Neural cell (in vitro differentiated cells): ENCODE data around the gene SAMD4A. TPM values are rescaled to one million over a fixed set of nuclear protein-coding genes. Genes with fewer than 3 reads are reported as not detected.

Experiments
- H2AFZ ChIP-seq: fragments of 200-600, 300-800 bp; sonication (generic), shearing (Covaris generic); 2 replicates; pipeline ENCODE4 v1.6.0; 2014; ENCODE audit warnings: low read depth, mild to moderate bottlenecking, antibody characterized with exemption, low read length, moderate library complexity
- H3F3A ChIP-seq: fragments of 200-600 bp; shearing (Covaris generic); 2 replicates; pipeline ENCODE4 v1.6.1; 2016; ENCODE audit warnings: mild to moderate bottlenecking, moderate library complexity, mixed read lengths, antibody characterized with exemption, low read length; ENCODE audit not compliant: insufficient read depth, poor library complexity, severe bottlenecking
- H3K27ac ChIP-seq: fragments of 200-600, 300-800 bp; sonication (generic), shearing (Covaris generic); 2 replicates; pipeline ENCODE4 v1.5.1; 2014; ENCODE audit warnings: mild to moderate bottlenecking, low read length, moderate library complexity
- H3K27me3 ChIP-seq: fragments of 300-800, 200-600 bp; sonication (generic), shearing (Covaris generic); 2 replicates; pipeline ENCODE4 v1.6.0; 2014; ENCODE audit warnings: mild to moderate bottlenecking, low read depth, low read length, moderate library complexity; ENCODE audit not compliant: insufficient read depth
- H3K36me3 ChIP-seq: fragments of 300-800, 200-600 bp; sonication (generic), shearing (Covaris generic); 2 replicates; pipeline ENCODE4 v1.5.1; 2014; ENCODE audit warnings: mild to moderate bottlenecking, antibody characterized with exemption, low read length, moderate library complexity; ENCODE audit not compliant: insufficient read depth
- H3K4me2 ChIP-seq: fragments of 300-800, 200-600 bp; sonication (generic), shearing (Covaris generic); 2 replicates; pipeline ENCODE4 v1.6.0; 2014; ENCODE audit warnings: mild to moderate bottlenecking, low read length
- H3K4me3 ChIP-seq: fragments of 300-800, 200-600 bp; sonication (generic), shearing (Covaris generic); 2 replicates; pipeline ENCODE4 v1.5.1; 2014; ENCODE audit warnings: mild to moderate bottlenecking, low read length, moderate library complexity
- H3K79me2 ChIP-seq: fragments of 200-600 bp; shearing (Covaris generic); replicated peaks from 2 replicates; pipeline ENCODE4 v1.6.0; 2014; ENCODE audit warnings: mild to moderate bottlenecking, low read length, moderate library complexity; ENCODE audit not compliant: insufficient read depth
- H3K9ac ChIP-seq: fragments of 300-800, 200-600 bp; sonication (generic), shearing (Covaris generic); 2 replicates; pipeline ENCODE4 v1.6.1; 2016; ENCODE audit warnings: mild to moderate bottlenecking, low read length, mixed read lengths
- H3K9me2 ChIP-seq: fragments of 200-600 bp; shearing (Covaris generic); 2 replicates; pipeline ENCODE4 v1.6.1; 2016; ENCODE audit warnings: mild to moderate bottlenecking, low read length, mixed read lengths; ENCODE audit not compliant: insufficient read depth
- H3K9me3 ChIP-seq: fragments of 200-600, 300-800 bp; sonication (generic), shearing (Covaris generic); 2 replicates; pipeline ENCODE4 v1.6.1; 2016; ENCODE audit warnings: mild to moderate bottlenecking, mixed run types, low read length, moderate library complexity, mixed read lengths
- H4K20me1 ChIP-seq: fragments of 200-600 bp; shearing (Covaris generic); 2 replicates; pipeline ENCODE4 v1.6.1; 2016; ENCODE audit warnings: mild to moderate bottlenecking, mixed run types; ENCODE audit not compliant: insufficient read depth
- CTCF ChIP-seq: fragments of 450-650 bp; IDR thresholded peaks from 2 replicates; pipeline ENCODE4 v1.5.1; 2014; ENCODE audit warnings: antibody characterized with exemption, mild to moderate bottlenecking, moderate library complexity; ENCODE audit not compliant: poor library complexity, severe bottlenecking
- EP300 ChIP-seq: fragments of 450-650 bp; conservative IDR thresholded peaks from 2 replicates; pipeline ENCODE4 v1.6.1; 2014; ENCODE audit warnings: antibody characterized with exemption, mild to moderate bottlenecking, moderate library complexity; ENCODE audit not compliant: poor library complexity, severe bottlenecking
- EZH2 ChIP-seq: fragments of 200-600, 300-800 bp; shearing (Covaris generic), sonication (generic); IDR thresholded peaks from 2 replicates; pipeline ENCODE4 v1.6.1; 2014; ENCODE audit warnings: antibody characterized with exemption, low read length, borderline replicate concordance, mild to moderate bottlenecking; ENCODE audit not compliant: insufficient read depth, poor library complexity, severe bottlenecking
- MXI1 ChIP-seq: fragments of 450-650 bp; conservative IDR thresholded peaks from 2 replicates; pipeline ENCODE4 v1.6.1; 2014; ENCODE audit warnings: antibody characterized with exemption, mild to moderate bottlenecking; ENCODE audit not compliant: poor library complexity, severe bottlenecking
- POLR2AphosphoS5 ChIP-seq: IDR thresholded peaks from 2 replicates; pipeline ENCODE4 v1.6.1; 2012
- RAD21 ChIP-seq: fragments of 450-650 bp; conservative IDR thresholded peaks from 2 replicates; pipeline ENCODE4 v1.6.1; 2014; ENCODE audit warnings: antibody characterized with exemption, mild to moderate bottlenecking, moderate library complexity
- SMC3 ChIP-seq: fragments of 450-650 bp; conservative IDR thresholded peaks from 2 replicates; pipeline ENCODE4 v1.6.1; 2014; ENCODE audit warnings: antibody characterized with exemption, mild to moderate bottlenecking, moderate library complexity; ENCODE audit not compliant: poor library complexity
- TAF1 ChIP-seq: IDR thresholded peaks from 2 replicates; pipeline ENCODE4 v1.6.1; 2012; ENCODE audit warnings: low read depth
- polyA plus RNA-seq: library from polyadenylated mRNA; depleted of rRNA; stranded (reverse); fragments of >200 nt; gene quantifications from 2 replicates; pipeline ENCODE4 v1.2.3, GENCODE V29; 2014
- TF ChIP-seq, protein P1 (sequence below): IDR thresholded peaks from 2 replicates; pipeline ENCODE4 v1.6.1; 2012; ENCODE audit warnings: borderline replicate concordance

SAMD4A gene
- polyA plus RNA-seq, 1 donor from 2014 or later: 1.0 TPM

DNA sequence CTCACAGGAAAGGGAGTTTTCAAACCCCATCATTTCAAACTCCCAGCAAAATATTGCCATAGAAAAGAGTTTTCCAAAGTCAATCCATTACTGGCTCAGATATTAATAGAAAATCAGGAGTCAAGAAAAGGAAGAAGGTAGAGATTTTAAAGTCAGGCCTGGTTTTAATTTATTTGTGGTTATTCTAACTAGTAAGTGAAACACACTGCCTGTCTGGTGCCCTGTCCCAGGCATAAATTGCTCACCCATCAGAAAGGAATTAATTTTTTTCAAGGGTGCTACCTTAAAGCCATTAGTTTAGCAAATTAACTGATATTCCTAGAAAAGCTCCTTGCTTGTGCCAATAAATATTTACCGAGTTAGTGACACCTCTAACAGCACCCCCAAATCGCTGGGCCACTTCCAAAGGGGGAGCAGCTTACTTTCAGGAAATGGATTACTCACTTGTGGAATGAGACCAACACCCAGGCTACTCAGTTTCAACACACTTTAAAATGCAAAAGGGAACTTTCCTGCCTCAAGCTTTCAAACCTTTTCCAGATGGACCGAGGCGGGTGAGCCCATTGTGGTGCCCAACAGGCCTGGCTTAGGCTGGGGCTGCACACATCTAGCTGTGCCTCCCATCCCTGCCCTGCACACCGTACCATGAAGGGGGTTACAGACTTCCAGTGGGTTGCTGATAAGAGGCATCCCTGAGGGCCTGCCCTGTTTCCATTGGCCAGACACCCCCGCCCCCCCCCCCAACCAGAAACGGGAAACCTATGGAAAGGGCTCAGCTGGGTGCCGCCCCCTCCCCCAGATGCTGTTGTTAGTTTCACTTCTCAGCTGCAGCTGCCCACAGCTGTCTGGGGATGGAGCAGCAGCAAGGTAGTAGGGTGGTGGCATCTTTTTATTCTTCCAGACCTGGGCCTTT lies 117.2 kb downstream of the SAMD4A start:
- Histone ChIP-seq H2AFZ (no peak overlapping the region), H3K9me3 (no peaks in the 10 kb centered on the region), H3K36me3 (no peaks in the 10 kb centered on the region), H3K9me2 (no peaks in the 10 kb centered on the region), H3K27me3 (no peaks in the 10 kb centered on the region), H3F3A (no peaks in the 10 kb centered on the region), H4K20me1 (no peaks in the 10 kb centered on the region), H3K4me3 (no peak overlapping the region), H3K79me2 (no peaks in the 10 kb centered on the region), H3K9ac (no peak overlapping the region), H3K27ac (no peak overlapping the region), H3K4me2 (no peak overlapping the region)
- TF ChIP-seq EP300 (no peak), TAF1 (no peak), POLR2AphosphoS5 (no peak), SMC3 (no peak), EZH2 (no peak), CTCF (no peak), MXI1 (no peak), RAD21 (no peak)
- TF ChIP-seq, protein P1, sequence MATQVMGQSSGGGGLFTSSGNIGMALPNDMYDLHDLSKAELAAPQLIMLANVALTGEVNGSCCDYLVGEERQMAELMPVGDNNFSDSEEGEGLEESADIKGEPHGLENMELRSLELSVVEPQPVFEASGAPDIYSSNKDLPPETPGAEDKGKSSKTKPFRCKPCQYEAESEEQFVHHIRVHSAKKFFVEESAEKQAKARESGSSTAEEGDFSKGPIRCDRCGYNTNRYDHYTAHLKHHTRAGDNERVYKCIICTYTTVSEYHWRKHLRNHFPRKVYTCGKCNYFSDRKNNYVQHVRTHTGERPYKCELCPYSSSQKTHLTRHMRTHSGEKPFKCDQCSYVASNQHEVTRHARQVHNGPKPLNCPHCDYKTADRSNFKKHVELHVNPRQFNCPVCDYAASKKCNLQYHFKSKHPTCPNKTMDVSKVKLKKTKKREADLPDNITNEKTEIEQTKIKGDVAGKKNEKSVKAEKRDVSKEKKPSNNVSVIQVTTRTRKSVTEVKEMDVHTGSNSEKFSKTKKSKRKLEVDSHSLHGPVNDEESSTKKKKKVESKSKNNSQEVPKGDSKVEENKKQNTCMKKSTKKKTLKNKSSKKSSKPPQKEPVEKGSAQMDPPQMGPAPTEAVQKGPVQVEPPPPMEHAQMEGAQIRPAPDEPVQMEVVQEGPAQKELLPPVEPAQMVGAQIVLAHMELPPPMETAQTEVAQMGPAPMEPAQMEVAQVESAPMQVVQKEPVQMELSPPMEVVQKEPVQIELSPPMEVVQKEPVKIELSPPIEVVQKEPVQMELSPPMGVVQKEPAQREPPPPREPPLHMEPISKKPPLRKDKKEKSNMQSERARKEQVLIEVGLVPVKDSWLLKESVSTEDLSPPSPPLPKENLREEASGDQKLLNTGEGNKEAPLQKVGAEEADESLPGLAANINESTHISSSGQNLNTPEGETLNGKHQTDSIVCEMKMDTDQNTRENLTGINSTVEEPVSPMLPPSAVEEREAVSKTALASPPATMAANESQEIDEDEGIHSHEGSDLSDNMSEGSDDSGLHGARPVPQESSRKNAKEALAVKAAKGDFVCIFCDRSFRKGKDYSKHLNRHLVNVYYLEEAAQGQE: no peak

- no peak overlapping the region for H2AFZ ChIP-seq
- H3K4me2 ChIP-seq: no peak overlapping the region
- TF ChIP-seq RAD21: no peak
- no peak for TF ChIP-seq CTCF
- no peak for TF ChIP-seq MXI1
- TF ChIP-seq POLR2AphosphoS5: no peak
- no peak for TF ChIP-seq TAF1
- TF ChIP-seq, protein P1: no peak
- TF ChIP-seq SMC3: no peak
- no peak for TF ChIP-seq EZH2
- no peak for TF ChIP-seq EP300
- no peak overlapping the region for H3K27ac ChIP-seq
- no peak overlapping the region for H3K9ac ChIP-seq
- no peaks in the 10 kb centered on the region for H3K27me3 ChIP-seq
- H3K36me3 ChIP-seq: no peaks in the 10 kb centered on the region
- H4K20me1 ChIP-seq: no peaks in the 10 kb centered on the region
- H3K9me2 ChIP-seq: no peaks in the 10 kb centered on the region
- no peaks in the 10 kb centered on the region for H3K9me3 ChIP-seq
- no peaks in the 10 kb centered on the region for H3K79me2 ChIP-seq
- H3K4me3 ChIP-seq: no peak overlapping the region
- H3F3A ChIP-seq: no peaks in the 10 kb centered on the region
Measured at GRCh38 chr14:54685286-54685845, 118.4 kb downstream of the SAMD4A start.
